Effector memory CD8-positive, alpha-beta T cell (primary cell): ENCODE data around the gene NLK.
"Not testable (repeated sequence)": the region's sequence is repeated elsewhere in the genome, so short reads cannot be mapped to it uniquely, and the experiment has no call there.

Experiments used
- ATAC-seq: fragments of 150-1000 bp; cut with Tn5 transposase; replicated peaks from 2 replicates; pipeline ENCODE4 v1.10.0; 2021; ENCODE audit warnings: mild to moderate bottlenecking, moderate library complexity
- DNase-seq, 3 experiments: peaks; one replicate each; pipeline ENCODE4 v3.0.0; 2021
- H3K27ac Mint-ChIP-seq, 2 donors: one replicate each; pipeline ENCODE4 v1.8.0; 2022; ENCODE audit warnings: mild to moderate bottlenecking in 2 of 2, mixed read lengths in 2 of 2, moderate library complexity in 2 of 2
- H3K27me3 Mint-ChIP-seq, 2 donors: one replicate each; pipeline ENCODE4 v1.8.0; 2022; ENCODE audit warnings: mixed read lengths in 2 of 2
- H3K36me3 Mint-ChIP-seq: one replicate; pipeline ENCODE4 v1.8.0; 2022; ENCODE audit warnings: mild to moderate bottlenecking, moderate library complexity, mixed read lengths; ENCODE audit not compliant: insufficient read depth
- H3K4me1 Mint-ChIP-seq, 2 donors: one replicate each; pipeline ENCODE4 v1.8.0; 2022; ENCODE audit warnings: low read depth in 2 of 2, mixed read lengths in 2 of 2
- H3K4me3 Mint-ChIP-seq, 2 donors: one replicate each; pipeline ENCODE4 v1.8.0; 2022; ENCODE audit warnings: mild to moderate bottlenecking in 2 of 2, mixed read lengths in 2 of 2, moderate library complexity in 2 of 2
- H3K9me3 Mint-ChIP-seq, 2 donors: one replicate each; pipeline ENCODE4 v1.8.0; 2022; ENCODE audit warnings: mixed read lengths in 2 of 2

Gene NLK

GRCh38 chr17:28069061-28069460 is 26.6 kb downstream of the NLK start:
- Mint-ChIP-seq H3K9me3 (no peaks in the 10 kb centered on the region), H3K27ac (no peak overlapping the region), H3K4me1 (peaks cover 23 to 44% of the 10 kb centered on the region in 2 donors), H3K4me3 (no peak overlapping the region), H3K36me3 (no peaks in the 10 kb centered on the region), H3K27me3 (no peaks in the 10 kb centered on the region)
- no peak for DNase-seq
- no peak for ATAC-seq

- peak overlapping the region; percentile 35 to 75 for H3K27ac Mint-ChIP-seq
- no peaks in the 10 kb centered on the region for H3K9me3 Mint-ChIP-seq
- peaks cover 18 to 44% of the 10 kb centered on the region in 2 donors for H3K4me1 Mint-ChIP-seq
- H3K36me3 Mint-ChIP-seq: no peaks in the 10 kb centered on the region
- no peak for DNase-seq
- no peak for ATAC-seq
- no peaks in the 10 kb centered on the region for H3K27me3 Mint-ChIP-seq
- peak overlapping the region; percentile 24 to 60 for H3K4me3 Mint-ChIP-seq
Observed at GRCh38 chr17:28071179-28071578, 28.7 kb downstream of the NLK start.

GRCh38 chr17:28071891-28072606 is 29.6 kb downstream of the NLK start:
- ATAC-seq (peak; percentile 85), DNase-seq (no peak)
- H3K4me3 Mint-ChIP-seq: peak overlapping the region; percentile 24 to 60
- peak overlapping the region; percentile 35 to 75 for H3K27ac Mint-ChIP-seq
- H3K36me3 Mint-ChIP-seq: no peaks in the 10 kb centered on the region
- no peaks in the 10 kb centered on the region for H3K9me3 Mint-ChIP-seq
- H3K27me3 Mint-ChIP-seq: no peaks in the 10 kb centered on the region
- H3K4me1 Mint-ChIP-seq: peaks cover 19 to 43% of the 10 kb centered on the region in 2 donors

GRCh38 chr17:28072936-28073533 is 30.6 kb downstream of the NLK start:
- Mint-ChIP-seq H3K4me1 (peaks cover 19 to 43% of the 10 kb centered on the region in 2 donors), H3K4me3 (no peak overlapping the region), H3K27me3 (no peaks in the 10 kb centered on the region), H3K27ac (peak overlapping the region; percentile 35 to 75), H3K36me3 (no peaks in the 10 kb centered on the region), H3K9me3 (no peaks in the 10 kb centered on the region)
- DNase-seq (no peak), ATAC-seq (no peak)

GRCh38 chr17:28074010-28074409 is 31.5 kb downstream of the NLK start:
- ATAC-seq (no peak), DNase-seq (no peak)
- no peaks in the 10 kb centered on the region for H3K36me3 Mint-ChIP-seq
- no peak overlapping the region for H3K4me3 Mint-ChIP-seq
- H3K9me3 Mint-ChIP-seq: no peaks in the 10 kb centered on the region
- H3K4me1 Mint-ChIP-seq: peaks cover 23 to 44% of the 10 kb centered on the region in 2 donors
- H3K27me3 Mint-ChIP-seq: no peaks in the 10 kb centered on the region
- no peak overlapping the region for H3K27ac Mint-ChIP-seq

- ATAC-seq (no peak), DNase-seq (no peak)
- Mint-ChIP-seq H3K27ac (peak overlapping the region; percentile 2 to 71), H3K9me3 (no peaks in the 10 kb centered on the region), H3K36me3 (no peaks in the 10 kb centered on the region), H3K4me1 (peaks cover 26 to 47% of the 10 kb centered on the region in 2 donors), H3K4me3 (no peak overlapping the region), H3K27me3 (no peaks in the 10 kb centered on the region)
Observed at GRCh38 chr17:28076144-28076543, 33.7 kb downstream of the NLK start.

- not testable (repeated sequence) for H3K27me3 Mint-ChIP-seq, H3K4me3 Mint-ChIP-seq, H3K9me3 Mint-ChIP-seq, DNase-seq, H3K36me3 Mint-ChIP-seq, ATAC-seq
- H3K27ac Mint-ChIP-seq: peak overlapping the region in 1 of 2 donors; percentile 71
- H3K4me1 Mint-ChIP-seq: peaks cover 21 to 45% of the 10 kb centered on the region in 2 donors
Observed at GRCh38 chr17:28077140-28077539, 34.7 kb downstream of the NLK start.

- H3K4me3 Mint-ChIP-seq: no peak overlapping the region
- H3K27me3 Mint-ChIP-seq: no peaks in the 10 kb centered on the region
- no peaks in the 10 kb centered on the region for H3K36me3 Mint-ChIP-seq
- H3K27ac Mint-ChIP-seq: no peak overlapping the region
- no peaks in the 10 kb centered on the region for H3K9me3 Mint-ChIP-seq
- no peak for ATAC-seq
- DNase-seq: no peak
- H3K4me1 Mint-ChIP-seq: peaks cover 16 to 40% of the 10 kb centered on the region in 2 donors
Observed at GRCh38 chr17:28078341-28079229, 36.1 kb downstream of the NLK start.

GRCh38 chr17:28081467-28081866 is 39.0 kb downstream of the NLK start:
- H3K36me3 Mint-ChIP-seq: no peaks in the 10 kb centered on the region
- no peaks in the 10 kb centered on the region for H3K9me3 Mint-ChIP-seq
- H3K4me1 Mint-ChIP-seq: peaks cover 12 to 50% of the 10 kb centered on the region in 2 donors
- no peak overlapping the region for H3K4me3 Mint-ChIP-seq
- no peak overlapping the region for H3K27ac Mint-ChIP-seq
- H3K27me3 Mint-ChIP-seq: no peaks in the 10 kb centered on the region
- no peak for DNase-seq
- ATAC-seq: no peak

GRCh38 chr17:28085766-28086165 is 43.3 kb downstream of the NLK start:
- no peak for DNase-seq
- H3K9me3 Mint-ChIP-seq: no peaks in the 10 kb centered on the region
- no peaks in the 10 kb centered on the region for H3K27me3 Mint-ChIP-seq
- no peak overlapping the region for H3K4me3 Mint-ChIP-seq
- peaks cover 10 to 62% of the 10 kb centered on the region in 2 donors for H3K4me1 Mint-ChIP-seq
- H3K27ac Mint-ChIP-seq: no peak overlapping the region
- H3K36me3 Mint-ChIP-seq: no peaks in the 10 kb centered on the region
- ATAC-seq: no peak

- no peak overlapping the region for H3K27ac Mint-ChIP-seq
- H3K27me3 Mint-ChIP-seq: no peaks in the 10 kb centered on the region
- H3K4me1 Mint-ChIP-seq: peaks cover 11 to 63% of the 10 kb centered on the region in 2 donors
- DNase-seq (no peak), ATAC-seq (no peak)
- H3K36me3 Mint-ChIP-seq: no peaks in the 10 kb centered on the region
- H3K4me3 Mint-ChIP-seq: no peak overlapping the region
- no peaks in the 10 kb centered on the region for H3K9me3 Mint-ChIP-seq
Observed at GRCh38 chr17:28086519-28086918, 44.0 kb downstream of the NLK start.

GRCh38 chr17:28087743-28088142 is 45.3 kb downstream of the NLK start:
- Mint-ChIP-seq H3K27ac (no peak overlapping the region), H3K27me3 (no peaks in the 10 kb centered on the region), H3K9me3 (no peaks in the 10 kb centered on the region), H3K4me1 (peaks cover 9 to 55% of the 10 kb centered on the region in 2 donors), H3K36me3 (no peaks in the 10 kb centered on the region), H3K4me3 (no peak overlapping the region)
- DNase-seq: no peak
- ATAC-seq: no peak

- no peaks in the 10 kb centered on the region for H3K9me3 Mint-ChIP-seq
- H3K27ac Mint-ChIP-seq: no peak overlapping the region
- H3K4me3 Mint-ChIP-seq: no peak overlapping the region
- H3K4me1 Mint-ChIP-seq: peaks cover 6 to 33% of the 10 kb centered on the region in 2 donors
- no peaks in the 10 kb centered on the region for H3K36me3 Mint-ChIP-seq
- H3K27me3 Mint-ChIP-seq: no peaks in the 10 kb centered on the region
- DNase-seq (no peak), ATAC-seq (no peak)
Observed at GRCh38 chr17:28090551-28090950, 48.1 kb downstream of the NLK start.
